ENCODE data around the gene NID1.
"Not testable (repeated sequence)": the region's sequence is repeated elsewhere in the genome, so short reads cannot be mapped to it uniquely, and the experiment has no call there.

Gene NID1

GRCh38 chr1:236010443-236010842 is 54.4 kb downstream of the NID1 start:
- intact Hi-C loops (cut with DNase I) = no loop called here
- no peak for DNase-seq

GRCh38 chr1:236009857-236010256 is 55.0 kb downstream of the NID1 start:
- DNase-seq = no peak
- intact Hi-C loops (cut with DNase I) = no loop called here

GRCh38 chr1:236009191-236009590 is 55.7 kb downstream of the NID1 start:
- intact Hi-C loops (cut with DNase I) = no loop called here
- DNase-seq = no peak

- DNase-seq = no peak
- intact Hi-C loops (cut with DNase I) = no loop called here
Measured at GRCh38 chr1:236007781-236008180, 57.1 kb downstream of the NID1 start.

GRCh38 chr1:236003058-236003457 is 61.8 kb downstream of the NID1 start:
- intact Hi-C loops (cut with DNase I); DNase-seq: not testable (repeated sequence)

GRCh38 chr1:236002572-236002971 is 62.3 kb downstream of the NID1 start:
- no peak for DNase-seq
- intact Hi-C loops (cut with DNase I) = no loop called here

- intact Hi-C loops (cut with DNase I) = no loop called here
- DNase-seq = no peak
Measured at GRCh38 chr1:236002025-236002390, 62.9 kb downstream of the NID1 start.

GRCh38 chr1:236000781-236001180 is 64.1 kb downstream of the NID1 start:
- DNase-seq = no peak
- intact Hi-C loops (cut with DNase I) = no loop called here

GRCh38 chr1:235999259-235999925 is 65.5 kb downstream of the NID1 start:
- no peak for DNase-seq
- intact Hi-C loops (cut with DNase I) = no loop called here

- intact Hi-C loops (cut with DNase I) = no loop called here
- no peak for DNase-seq
Measured at GRCh38 chr1:235998812-235999211, 66.1 kb downstream of the NID1 start.

- DNase-seq = peak in 5 of 42 donors; percentile 8 to 36 (median 25)
- intact Hi-C loops (cut with DNase I) = no loop called here
Measured at GRCh38 chr1:235997931-235998330, 67.0 kb downstream of the NID1 start.

GRCh38 chr1:235997049-235997448 is 67.8 kb downstream of the NID1 start:
- DNase-seq = no peak
- intact Hi-C loops (cut with DNase I) = no loop called here

- DNase-seq = peak in 9 of 42 donors; percentile 14 to 47 (median 33)
- intact Hi-C loops (cut with DNase I) = no loop called here
Measured at GRCh38 chr1:235996048-235996785, 68.7 kb downstream of the NID1 start.

- intact Hi-C loops (cut with DNase I) = no loop called here
- DNase-seq = no peak
Measured at GRCh38 chr1:235995511-235995910, 69.4 kb downstream of the NID1 start.

- peak in 33 of 42 donors; percentile 8 to 73 (median 36) for DNase-seq
- intact Hi-C loops (cut with DNase I) = no loop called here
Measured at GRCh38 chr1:235993652-235994051, 71.2 kb downstream of the NID1 start.

- DNase-seq = no peak
- intact Hi-C loops (cut with DNase I) = no loop called here
Measured at GRCh38 chr1:235992868-235993267, 72.0 kb downstream of the NID1 start.

GRCh38 chr1:235992346-235992745 is 72.5 kb downstream of the NID1 start:
- intact Hi-C loops (cut with DNase I) = no loop called here
- DNase-seq = no peak

- intact Hi-C loops (cut with DNase I) = no loop called here
- DNase-seq = no peak
Measured at GRCh38 chr1:235990330-235990795, 74.5 kb downstream of the NID1 start.

- intact Hi-C loops (cut with DNase I) = no loop called here
- DNase-seq = no peak
Measured at GRCh38 chr1:235989105-235989504, 75.8 kb downstream of the NID1 start.

GRCh38 chr1:235986869-235987268 is 78.0 kb downstream of the NID1 start:
- DNase-seq = no peak
- intact Hi-C loops (cut with DNase I) = no loop called here

Data from head of caudate nucleus (tissue), 42 donors.